Chondrocyte (in vitro differentiated cells): ENCODE measurements around the gene DMKN. TPM values are rescaled to one million over a fixed set of nuclear protein-coding genes. Genes with fewer than 3 reads are reported as not detected.

Source experiments
- DNase-seq: peaks from one replicate; pipeline ENCODE4 v3.0.0; 2021; ENCODE audit warnings: mixed read lengths, low spot score
- H3K27ac Mint-ChIP-seq: one replicate; pipeline ENCODE4 v1.8.0; 2021; ENCODE audit warnings: mild to moderate bottlenecking, moderate library complexity, mixed read lengths; ENCODE audit not compliant: unreplicated experiment
- H3K27me3 Mint-ChIP-seq: 2 replicates; pipeline ENCODE4 v1.8.0; 2021; ENCODE audit warnings: low read depth, mixed read lengths
- H3K36me3 Mint-ChIP-seq: 2 replicates; pipeline ENCODE4 v1.8.0; 2021; ENCODE audit warnings: low read depth, mixed read lengths
- H3K4me1 Mint-ChIP-seq: 2 replicates; pipeline ENCODE4 v1.8.0; 2021; ENCODE audit warnings: low read depth, mild to moderate bottlenecking, mixed read lengths
- H3K4me3 Mint-ChIP-seq: one replicate; pipeline ENCODE4 v1.8.0; 2021; ENCODE audit warnings: mild to moderate bottlenecking, moderate library complexity, mixed read lengths; ENCODE audit not compliant: unreplicated experiment
- H3K9me3 Mint-ChIP-seq: 2 replicates; pipeline ENCODE4 v1.8.0; 2021; ENCODE audit warnings: low read depth, mixed read lengths
- CTCF ChIP-seq: fragments of 200-600 bp; sonication (generic); IDR thresholded peaks from 2 replicates; pipeline ENCODE4 v1.5.0; 2021; ENCODE audit warnings: antibody characterized with exemption, mild to moderate bottlenecking, moderate library complexity
- total RNA-seq: library from RNA; stranded (reverse); gene quantifications from 3 replicates; pipeline ENCODE4 v1.2.1, GENCODE V29; 2021

Gene DMKN
- total RNA-seq, 1 donor from 2014 or later = 2.1 TPM

GRCh38 chr19:35542209-35542608 is 28.8 kb upstream of the DMKN start:
- Mint-ChIP-seq H3K27me3 (no peaks in the 10 kb centered on the region), H3K9me3 (no peaks in the 10 kb centered on the region), H3K27ac (no peak overlapping the region), H3K36me3 (peaks cover 3% of the 10 kb centered on the region), H3K4me1 (peaks cover 21% of the 10 kb centered on the region), H3K4me3 (no peak overlapping the region)
- no peak for DNase-seq
- no peak for TF ChIP-seq CTCF

DNA sequence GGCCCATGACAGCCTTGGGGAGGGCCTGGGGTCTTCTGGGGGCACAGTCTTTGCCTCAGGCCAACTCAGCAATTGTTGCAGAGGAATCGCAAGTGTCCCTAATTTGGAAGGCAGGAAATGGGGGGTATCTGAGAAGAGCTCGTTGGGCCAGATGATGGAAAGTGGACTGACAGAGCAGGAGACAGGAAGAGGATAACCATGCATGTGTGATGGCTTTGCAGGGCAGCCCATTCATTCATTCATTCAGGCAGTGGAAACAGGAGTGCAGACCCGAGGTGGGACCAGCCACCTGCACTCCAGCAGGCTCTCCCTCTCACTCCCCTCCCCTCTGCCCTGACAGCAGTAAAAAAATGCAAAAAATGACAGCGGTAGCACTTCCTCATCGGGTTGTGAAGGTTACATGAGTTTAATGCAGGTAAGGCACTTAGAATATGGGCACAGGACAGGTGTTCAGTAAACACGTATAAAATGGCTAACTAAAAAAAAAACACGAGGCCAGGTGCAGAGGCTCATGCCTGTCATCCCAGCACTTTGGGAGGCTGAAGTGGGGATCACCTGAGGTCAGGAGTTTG is 27.0 kb upstream of the DMKN start:
- no peak for TF ChIP-seq CTCF
- Mint-ChIP-seq H3K4me3 (no peak overlapping the region), H3K27me3 (no peaks in the 10 kb centered on the region), H3K27ac (no peak overlapping the region), H3K4me1 (peaks cover 9% of the 10 kb centered on the region), H3K9me3 (no peaks in the 10 kb centered on the region), H3K36me3 (peaks cover 3% of the 10 kb centered on the region)
- DNase-seq = no peak

DNA sequence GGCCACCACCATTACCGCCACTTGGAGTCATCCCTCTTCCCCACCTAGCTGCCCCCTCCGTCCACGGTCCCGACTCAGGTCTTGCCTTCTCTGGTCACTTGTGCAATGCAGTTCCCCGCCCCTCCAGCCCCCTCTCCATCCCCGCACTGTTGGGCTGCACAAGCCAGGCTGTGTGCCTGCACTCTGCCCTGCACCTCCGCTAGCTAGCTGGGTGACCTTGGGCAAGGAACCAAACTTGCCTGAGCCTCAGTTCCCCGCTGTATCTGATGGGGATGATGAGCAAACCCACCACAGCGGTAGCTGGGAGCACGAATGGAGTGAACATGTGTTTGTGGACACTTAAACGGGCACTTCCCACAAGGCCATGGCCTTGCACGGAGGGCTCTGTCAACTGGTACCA is 26.4 kb upstream of the DMKN start:
- H3K9me3 Mint-ChIP-seq = no peaks in the 10 kb centered on the region
- H3K4me1 Mint-ChIP-seq = peaks cover 8% of the 10 kb centered on the region
- H3K27ac Mint-ChIP-seq = no peak overlapping the region
- TF ChIP-seq CTCF = no peak
- H3K27me3 Mint-ChIP-seq = no peaks in the 10 kb centered on the region
- H3K36me3 Mint-ChIP-seq = peaks cover 3% of the 10 kb centered on the region
- H3K4me3 Mint-ChIP-seq = no peak overlapping the region
- no peak for DNase-seq

GRCh38 chr19:35539314-35539713 is 25.9 kb upstream of the DMKN start:
- no peak for DNase-seq
- Mint-ChIP-seq H3K27me3 (no peaks in the 10 kb centered on the region), H3K27ac (no peak overlapping the region), H3K36me3 (peaks cover 3% of the 10 kb centered on the region), H3K9me3 (no peaks in the 10 kb centered on the region), H3K4me3 (no peak overlapping the region), H3K4me1 (peaks cover 2% of the 10 kb centered on the region)
- TF ChIP-seq CTCF = no peak

DNA sequence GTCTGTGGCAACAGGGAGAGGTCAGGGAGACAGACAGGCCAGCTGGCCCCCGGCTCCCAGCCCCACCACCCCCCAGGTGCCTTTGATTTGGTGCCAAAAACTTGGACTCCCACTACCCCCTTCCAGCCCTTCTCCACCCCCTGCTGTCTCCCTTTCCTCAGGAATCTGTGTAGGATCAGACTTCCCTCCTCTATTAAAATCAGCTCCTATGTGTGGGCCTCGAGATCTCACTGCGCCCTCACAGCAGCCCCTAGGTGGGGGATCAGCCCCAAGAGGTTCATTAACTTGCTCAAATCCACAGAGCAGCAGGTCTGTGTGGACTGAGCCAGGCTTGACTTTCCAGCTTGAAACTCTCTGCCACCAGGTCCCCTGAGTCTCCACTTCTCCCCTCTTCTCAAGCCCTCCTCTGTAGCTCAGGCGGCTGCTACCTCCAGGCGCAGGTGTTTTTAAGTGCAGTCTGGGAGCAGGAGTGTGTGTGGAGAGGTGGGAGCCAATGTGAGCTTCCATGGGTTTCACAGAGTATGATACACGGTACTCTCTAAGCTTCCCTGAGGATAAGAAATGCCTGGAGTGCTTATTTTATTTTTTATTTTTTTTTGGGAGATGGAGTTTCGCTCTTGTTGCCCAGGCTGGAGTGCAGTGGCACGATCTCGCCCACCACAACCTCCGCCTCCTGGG is 21.5 kb upstream of the DMKN start:
- no peak for TF ChIP-seq CTCF
- peaks cover 1% of the 10 kb centered on the region for H3K27me3 Mint-ChIP-seq
- no peak overlapping the region for H3K27ac Mint-ChIP-seq
- no peaks in the 10 kb centered on the region for H3K4me1 Mint-ChIP-seq
- no peaks in the 10 kb centered on the region for H3K36me3 Mint-ChIP-seq
- no peaks in the 10 kb centered on the region for H3K9me3 Mint-ChIP-seq
- no peak for DNase-seq
- H3K4me3 Mint-ChIP-seq = no peak overlapping the region
